Cardiac muscle cell (in vitro differentiated cells and primary cell): ENCODE measurements around the gene ATP6V1G2. TPM values are rescaled to one million over a fixed set of nuclear protein-coding genes. Genes with fewer than 3 reads are reported as not detected.
"Not testable (repeated sequence)": the region's sequence is repeated elsewhere in the genome, so short reads cannot be mapped to it uniquely, and the experiment has no call there.

Experiments used
- DNase-seq, 2 donors: peaks; one replicate each; pipeline versions ENCODE4 v3.0.0 to v3.0.0-alpha.2; 2010 to 2017; ENCODE audit warnings: low read depth in 1 of 2, low spot score in 1 of 2
- H3K27ac ChIP-seq: fragments of 200-600 bp; sonication (generic); 2 replicates; pipeline ENCODE4 v1.5.1; 2016
- H3K27me3 ChIP-seq: fragments of 200-600 bp; sonication (generic); 2 replicates; pipeline ENCODE4 v1.6.0; 2016; ENCODE audit warnings: control low read depth
- H3K36me3 ChIP-seq: fragments of 200-600 bp; sonication (generic); 2 replicates; pipeline ENCODE4 v1.5.1; 2016; ENCODE audit warnings: control low read depth
- H3K4me1 ChIP-seq: fragments of 200-600 bp; sonication (generic); 2 replicates; pipeline ENCODE4 v1.8.1; 2017; ENCODE audit warnings: low read depth, mild to moderate bottlenecking, mixed run types
- H3K4me3 ChIP-seq: fragments of 200-600 bp; sonication (generic); 2 replicates; pipeline ENCODE4 v1.5.1; 2016; ENCODE audit warnings: mild to moderate bottlenecking
- H3K9me3 ChIP-seq: fragments of 200-600 bp; sonication (generic); 2 replicates; pipeline ENCODE4 v1.5.1; 2017; ENCODE audit warnings: low read depth, mild to moderate bottlenecking, control low read depth
- polyA plus RNA-seq: library from polyadenylated mRNA; unstranded; fragments of >200 nt; fragmentation: Nextera tagmentation; extraction: Ambion mirVana; gene quantifications from 2 replicates; pipeline ENCODE4 v1.2.1, GENCODE V29; 2016
- total RNA-seq: library from RNA; depleted of rRNA; stranded (reverse); fragments of >200 nt; gene quantifications from 2 replicates; pipeline ENCODE4 v1.2.3, GENCODE V29; 2016
- TF ChIP-seq, protein P1 (sequence below): IDR thresholded peaks from 2 replicates; pipeline ENCODE4 v1.5.1; 2012; ENCODE audit warnings: low read depth, mild to moderate bottlenecking, low read length

The ATP6V1G2 gene
- total and polyA plus RNA-seq, 2 experiments from 2014 or later, result 28.8 to 32.7 TPM

DNA sequence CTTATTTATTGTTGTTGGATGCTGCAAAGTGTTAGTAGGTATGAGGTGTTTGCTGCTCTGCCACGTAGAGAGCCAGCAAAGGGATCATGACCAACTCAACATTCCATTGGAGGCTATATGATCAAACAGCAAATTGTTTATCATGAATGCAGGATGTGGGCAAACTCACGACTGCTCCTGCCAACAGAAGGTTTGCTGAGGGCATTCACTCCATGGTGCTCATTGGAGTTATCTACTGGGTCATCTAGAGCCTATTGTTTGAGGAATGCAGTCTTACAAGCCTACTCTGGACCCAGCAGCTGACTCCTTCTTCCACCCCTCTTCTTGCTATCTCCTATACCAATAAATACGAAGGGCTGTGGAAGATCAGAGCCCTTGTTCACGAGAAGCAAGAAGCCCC is 36.4 kb downstream of the ATP6V1G2 start:
- Histone ChIP-seq H3K36me3 (no peaks in the 10 kb centered on the region), H3K27ac (no peak overlapping the region), H3K27me3 (no peaks in the 10 kb centered on the region), H3K9me3 (no peaks in the 10 kb centered on the region), H3K4me1 (no peaks in the 10 kb centered on the region), H3K4me3 (no peak overlapping the region)
- DNase-seq, result no peak
- TF ChIP-seq, protein P1, sequence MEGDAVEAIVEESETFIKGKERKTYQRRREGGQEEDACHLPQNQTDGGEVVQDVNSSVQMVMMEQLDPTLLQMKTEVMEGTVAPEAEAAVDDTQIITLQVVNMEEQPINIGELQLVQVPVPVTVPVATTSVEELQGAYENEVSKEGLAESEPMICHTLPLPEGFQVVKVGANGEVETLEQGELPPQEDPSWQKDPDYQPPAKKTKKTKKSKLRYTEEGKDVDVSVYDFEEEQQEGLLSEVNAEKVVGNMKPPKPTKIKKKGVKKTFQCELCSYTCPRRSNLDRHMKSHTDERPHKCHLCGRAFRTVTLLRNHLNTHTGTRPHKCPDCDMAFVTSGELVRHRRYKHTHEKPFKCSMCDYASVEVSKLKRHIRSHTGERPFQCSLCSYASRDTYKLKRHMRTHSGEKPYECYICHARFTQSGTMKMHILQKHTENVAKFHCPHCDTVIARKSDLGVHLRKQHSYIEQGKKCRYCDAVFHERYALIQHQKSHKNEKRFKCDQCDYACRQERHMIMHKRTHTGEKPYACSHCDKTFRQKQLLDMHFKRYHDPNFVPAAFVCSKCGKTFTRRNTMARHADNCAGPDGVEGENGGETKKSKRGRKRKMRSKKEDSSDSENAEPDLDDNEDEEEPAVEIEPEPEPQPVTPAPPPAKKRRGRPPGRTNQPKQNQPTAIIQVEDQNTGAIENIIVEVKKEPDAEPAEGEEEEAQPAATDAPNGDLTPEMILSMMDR, result no peak

DNA sequence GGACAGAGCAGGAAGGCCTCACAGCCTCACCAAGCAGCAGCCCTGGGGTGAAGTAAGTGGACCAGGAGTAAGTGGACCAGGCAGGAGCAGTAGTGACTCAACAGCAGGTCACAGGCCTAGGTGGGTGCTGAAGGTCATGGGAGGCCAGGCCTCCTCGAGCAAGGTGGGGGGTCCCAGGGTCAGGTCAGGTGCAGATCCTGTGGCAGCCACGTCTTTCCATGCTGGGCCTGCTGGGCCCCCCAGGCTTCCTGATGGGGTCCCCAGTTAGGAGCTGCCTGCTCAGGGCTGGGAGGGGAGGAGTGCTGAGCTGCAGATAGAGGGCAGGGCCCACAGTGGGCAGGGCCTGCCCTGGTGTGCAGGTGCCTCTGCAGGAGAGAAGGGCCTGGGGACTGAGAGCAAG is 37.4 kb downstream of the ATP6V1G2 start:
- H3K36me3 ChIP-seq, H3K27me3 ChIP-seq, DNase-seq: not testable (repeated sequence)

DNA sequence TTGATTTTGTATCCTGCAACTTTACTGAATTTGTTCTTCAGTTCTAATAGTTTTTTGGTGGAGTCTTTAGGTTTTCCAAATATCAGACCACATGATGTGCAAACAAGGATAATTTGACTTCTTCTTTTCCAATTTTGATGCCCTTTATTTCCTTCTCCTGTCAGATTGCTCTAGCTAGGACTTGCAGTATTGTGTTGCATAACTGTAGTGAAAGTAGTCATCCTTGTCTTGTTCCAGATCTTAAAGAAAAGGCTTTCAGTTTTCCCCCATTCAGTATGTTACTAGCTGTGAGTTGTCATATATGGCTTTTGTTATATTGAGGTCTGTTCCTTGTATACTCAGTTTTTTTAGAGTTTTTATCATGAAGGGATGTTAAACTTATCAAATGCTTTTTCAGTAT is 43.8 kb downstream of the ATP6V1G2 start:
- H3K4me1 ChIP-seq, result no peaks in the 10 kb centered on the region
- peaks cover 27% of the 10 kb centered on the region for H3K27me3 ChIP-seq
- TF ChIP-seq, protein P1, result no peak
- peak in 1 of 2 donors; percentile 16 for DNase-seq
- H3K9me3 ChIP-seq, result no peaks in the 10 kb centered on the region
- H3K4me3 ChIP-seq, result no peak overlapping the region
- H3K27ac ChIP-seq, result no peak overlapping the region
- no peaks in the 10 kb centered on the region for H3K36me3 ChIP-seq

More for the DNA sequence above, 37.4 kb downstream of the ATP6V1G2 start:
- H3K9me3 ChIP-seq, H3K27ac ChIP-seq, H3K4me1 ChIP-seq, H3K4me3 ChIP-seq: not testable (repeated sequence)

GRCh38 chr6:31499648-31500047 is 46.8 kb downstream of the ATP6V1G2 start:
- not testable (repeated sequence) for DNase-seq, H3K9me3 ChIP-seq, H3K36me3 ChIP-seq, H3K4me3 ChIP-seq, H3K4me1 ChIP-seq, H3K27ac ChIP-seq
- H3K27me3 ChIP-seq, result peaks cover 53% of the 10 kb centered on the region

DNA sequence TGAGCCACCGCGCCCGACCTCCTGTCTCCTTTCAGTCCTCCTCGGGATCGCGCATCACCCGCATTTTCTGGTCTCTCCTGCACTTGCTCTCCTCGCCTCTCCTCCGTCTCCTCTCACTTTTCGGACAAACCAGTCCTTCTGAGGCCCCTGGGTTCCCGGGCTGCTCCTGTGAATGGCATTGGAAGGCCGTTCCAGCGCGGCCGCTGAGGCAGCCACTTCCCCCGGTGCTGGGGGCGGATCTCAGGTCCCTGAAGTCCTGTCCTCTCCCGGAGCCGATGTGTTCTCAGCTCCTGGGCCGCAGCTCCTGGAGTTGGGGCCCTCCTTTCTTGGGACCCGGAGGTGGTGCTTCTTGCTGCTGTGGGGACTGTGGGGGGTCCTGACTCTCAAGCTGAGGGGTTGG is 47.7 kb downstream of the ATP6V1G2 start:
- Histone ChIP-seq H3K27ac (no peak overlapping the region), H3K4me3 (no peak overlapping the region), H3K4me1 (no peaks in the 10 kb centered on the region), H3K27me3 (peaks cover 56% of the 10 kb centered on the region), H3K36me3 (no peaks in the 10 kb centered on the region), H3K9me3 (no peaks in the 10 kb centered on the region)
- TF ChIP-seq, protein P1, result no peak
- peak; percentile 6 to 16 for DNase-seq

- peak; percentile 82 to 84 for DNase-seq
- Histone ChIP-seq H3K27ac (no peak within 1 kb of the TSS), H3K9me3 (no peaks in the 10 kb centered on the region), H3K4me1 (no peaks in the 10 kb centered on the region), H3K4me3 (peak within 1 kb of the TSS; percentile 37), H3K36me3 (no peaks in the 10 kb centered on the region), H3K27me3 (peaks cover 56% of the 10 kb centered on the region)
- TF ChIP-seq, protein P1, result no peak
These were observed 48.6 kb downstream of the ATP6V1G2 start, which contains the start of gene MICB for GRCh38 chr6:31497531-31498476. MICB (plus strand) TSS chr6:31498145; CDS start chr6:31498194, 49 bp downstream.

- H3K36me3 ChIP-seq, H3K9me3 ChIP-seq, DNase-seq, H3K27ac ChIP-seq, H3K4me3 ChIP-seq, H3K4me1 ChIP-seq: not testable (repeated sequence)
- peaks cover 56% of the 10 kb centered on the region for H3K27me3 ChIP-seq
These were observed 49.6 kb downstream of the ATP6V1G2 start for GRCh38 chr6:31496826-31497225.
